SU-DHL-6 (cell line): ENCODE results near the gene EIF4A3.

Source experiments
- EZH2phosphoT487 ChIP-seq: fragments of 200-600 bp; sonication (generic), shearing (Covaris generic); conservative IDR thresholded peaks from 2 replicates; pipeline ENCODE4 v1.6.1; 2018; ENCODE audit warnings: mild to moderate bottlenecking, antibody characterized with exemption, low read length, moderate library complexity, mixed read lengths
- TF ChIP-seq, protein P1 (sequence below): fragments of 200-600 bp; sonication (generic); IDR thresholded peaks from one replicate; pipeline ENCODE4 v1.5.1; 2017; ENCODE audit warnings: antibody characterized with exemption, mild to moderate bottlenecking, low read length, moderate library complexity; ENCODE audit not compliant: insufficient read depth, poor library complexity, severe bottlenecking

DNA sequence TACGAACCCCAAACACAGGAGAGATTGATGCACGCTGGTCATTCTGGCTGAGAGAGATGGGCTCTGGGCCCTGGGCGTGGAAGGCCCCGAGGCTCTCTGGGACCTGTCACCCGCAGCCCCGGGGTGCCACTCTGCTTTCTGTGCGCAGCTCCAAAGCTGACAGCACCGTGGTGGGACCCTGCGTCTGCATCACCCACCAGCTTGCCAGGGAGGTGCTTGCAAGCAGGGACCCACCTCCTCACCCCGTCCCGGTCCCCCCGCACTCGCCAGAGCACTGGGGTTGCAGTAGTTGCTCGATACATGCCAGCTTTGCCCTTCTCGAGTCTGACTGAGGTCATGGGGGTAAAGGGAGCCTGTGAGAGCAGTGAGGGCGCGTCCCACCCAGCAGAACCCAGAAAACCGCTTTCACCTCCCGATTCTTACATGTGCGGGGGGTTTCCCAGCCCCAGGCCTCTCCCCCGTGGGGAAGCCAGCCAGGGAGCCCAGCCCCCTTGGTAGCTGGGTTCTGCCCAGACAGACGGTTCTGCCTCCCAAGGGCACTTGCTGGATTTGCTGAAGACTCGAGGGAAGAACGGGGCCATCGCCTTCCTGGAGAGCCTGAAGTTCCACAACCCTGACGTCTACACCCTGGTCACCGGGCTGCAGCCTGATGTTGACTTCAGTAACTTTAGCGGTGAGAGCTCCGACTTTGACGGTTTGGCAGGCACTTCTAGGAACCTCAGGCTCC lies 35.4 kb upstream of the EIF4A3 start:
- TF ChIP-seq, protein P1, sequence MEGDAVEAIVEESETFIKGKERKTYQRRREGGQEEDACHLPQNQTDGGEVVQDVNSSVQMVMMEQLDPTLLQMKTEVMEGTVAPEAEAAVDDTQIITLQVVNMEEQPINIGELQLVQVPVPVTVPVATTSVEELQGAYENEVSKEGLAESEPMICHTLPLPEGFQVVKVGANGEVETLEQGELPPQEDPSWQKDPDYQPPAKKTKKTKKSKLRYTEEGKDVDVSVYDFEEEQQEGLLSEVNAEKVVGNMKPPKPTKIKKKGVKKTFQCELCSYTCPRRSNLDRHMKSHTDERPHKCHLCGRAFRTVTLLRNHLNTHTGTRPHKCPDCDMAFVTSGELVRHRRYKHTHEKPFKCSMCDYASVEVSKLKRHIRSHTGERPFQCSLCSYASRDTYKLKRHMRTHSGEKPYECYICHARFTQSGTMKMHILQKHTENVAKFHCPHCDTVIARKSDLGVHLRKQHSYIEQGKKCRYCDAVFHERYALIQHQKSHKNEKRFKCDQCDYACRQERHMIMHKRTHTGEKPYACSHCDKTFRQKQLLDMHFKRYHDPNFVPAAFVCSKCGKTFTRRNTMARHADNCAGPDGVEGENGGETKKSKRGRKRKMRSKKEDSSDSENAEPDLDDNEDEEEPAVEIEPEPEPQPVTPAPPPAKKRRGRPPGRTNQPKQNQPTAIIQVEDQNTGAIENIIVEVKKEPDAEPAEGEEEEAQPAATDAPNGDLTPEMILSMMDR: no peak
- no peak for TF ChIP-seq EZH2phosphoT487
